IPS-15b (cell line): ENCODE results near the gene KDM8.
A peak's percentile ranks its signal among the peaks of the same experiment; 100 is the strongest.

Experiments
- H3K27me3 ChIP-seq: one replicate; pipeline ENCODE4 v1.6.1; 2013; ENCODE audit warnings: low read length; ENCODE audit not compliant: control insufficient read depth, insufficient read depth
- H3K36me3 ChIP-seq: one replicate; pipeline ENCODE4 v1.6.1; 2013; ENCODE audit warnings: low read length; ENCODE audit not compliant: control insufficient read depth, insufficient read depth
- H3K4me1 ChIP-seq: one replicate; pipeline ENCODE4 v1.6.1; 2013; ENCODE audit warnings: mild to moderate bottlenecking, low read length; ENCODE audit not compliant: control insufficient read depth, insufficient read depth
- H3K4me3 ChIP-seq: one replicate; pipeline ENCODE4 v1.5.1; 2013; ENCODE audit warnings: low read depth, low read length
- H3K9ac ChIP-seq: one replicate; pipeline ENCODE4 v1.6.1; 2013; ENCODE audit warnings: low read depth, mild to moderate bottlenecking, low read length
- H3K9me3 ChIP-seq: one replicate; pipeline ENCODE4 v1.6.1; 2013; ENCODE audit warnings: mild to moderate bottlenecking, low read length; ENCODE audit not compliant: control insufficient read depth, insufficient read depth

KDM8 gene

GRCh38 chr16:27203507-27204311, at the start of gene KDM8:
Gene KDM8, plus strand, starts transcription at chr16:27203526. Its CDS starts 6,598 bp downstream, at chr16:27210124.
- Histone ChIP-seq H3K9ac (peak within 1 kb of the TSS; percentile 95), H3K4me1 (peaks cover 3% of the 10 kb centered on the region), H3K36me3 (no peaks in the 10 kb centered on the region), H3K9me3 (no peaks in the 10 kb centered on the region), H3K27me3 (no peaks in the 10 kb centered on the region), H3K4me3 (peak within 1 kb of the TSS; percentile 97)

- Histone ChIP-seq H3K9me3 (no peaks in the 10 kb centered on the region), H3K9ac (no peak overlapping the region), H3K4me3 (peak overlapping the region; percentile 45), H3K36me3 (no peaks in the 10 kb centered on the region), H3K4me1 (peaks cover 3% of the 10 kb centered on the region), H3K27me3 (no peaks in the 10 kb centered on the region)
Observed at GRCh38 chr16:27154705-27155521, 48.4 kb upstream of the KDM8 start.

GRCh38 chr16:27156579-27156978, 46.7 kb upstream of the KDM8 start:
- no peaks in the 10 kb centered on the region for H3K9me3 ChIP-seq
- H3K9ac ChIP-seq: no peak overlapping the region
- no peaks in the 10 kb centered on the region for H3K27me3 ChIP-seq
- no peaks in the 10 kb centered on the region for H3K36me3 ChIP-seq
- no peak overlapping the region for H3K4me3 ChIP-seq
- H3K4me1 ChIP-seq: peaks cover 3% of the 10 kb centered on the region

GRCh38 chr16:27161398-27161797, 41.9 kb upstream of the KDM8 start:
- H3K27me3 ChIP-seq: no peaks in the 10 kb centered on the region
- H3K4me3 ChIP-seq: no peak overlapping the region
- no peaks in the 10 kb centered on the region for H3K4me1 ChIP-seq
- H3K9ac ChIP-seq: no peak overlapping the region
- H3K9me3 ChIP-seq: no peaks in the 10 kb centered on the region
- no peaks in the 10 kb centered on the region for H3K36me3 ChIP-seq

- Histone ChIP-seq H3K4me3 (no peak overlapping the region), H3K9me3 (no peaks in the 10 kb centered on the region), H3K36me3 (no peaks in the 10 kb centered on the region), H3K4me1 (no peaks in the 10 kb centered on the region), H3K9ac (no peak overlapping the region), H3K27me3 (no peaks in the 10 kb centered on the region)
Observed at GRCh38 chr16:27164352-27164751, 39.0 kb upstream of the KDM8 start.

- Histone ChIP-seq H3K4me3 (no peak overlapping the region), H3K4me1 (no peaks in the 10 kb centered on the region), H3K27me3 (no peaks in the 10 kb centered on the region), H3K36me3 (no peaks in the 10 kb centered on the region), H3K9me3 (no peaks in the 10 kb centered on the region), H3K9ac (no peak overlapping the region)
Observed at GRCh38 chr16:27165576-27165975, 37.8 kb upstream of the KDM8 start.

- no peaks in the 10 kb centered on the region for H3K4me1 ChIP-seq
- H3K9me3 ChIP-seq: no peaks in the 10 kb centered on the region
- no peak overlapping the region for H3K4me3 ChIP-seq
- no peaks in the 10 kb centered on the region for H3K27me3 ChIP-seq
- H3K9ac ChIP-seq: no peak overlapping the region
- H3K36me3 ChIP-seq: no peaks in the 10 kb centered on the region
Observed at GRCh38 chr16:27168790-27169189, 34.5 kb upstream of the KDM8 start.

GRCh38 chr16:27169511-27170071, 33.7 kb upstream of the KDM8 start:
- Histone ChIP-seq H3K9ac (no peak overlapping the region), H3K36me3 (no peaks in the 10 kb centered on the region), H3K27me3 (no peaks in the 10 kb centered on the region), H3K9me3 (no peaks in the 10 kb centered on the region), H3K4me1 (no peaks in the 10 kb centered on the region), H3K4me3 (no peak overlapping the region)

GRCh38 chr16:27171584-27171983, 31.7 kb upstream of the KDM8 start:
- no peak overlapping the region for H3K9ac ChIP-seq
- H3K4me3 ChIP-seq: no peak overlapping the region
- H3K4me1 ChIP-seq: no peaks in the 10 kb centered on the region
- no peaks in the 10 kb centered on the region for H3K36me3 ChIP-seq
- no peaks in the 10 kb centered on the region for H3K9me3 ChIP-seq
- H3K27me3 ChIP-seq: no peaks in the 10 kb centered on the region

GRCh38 chr16:27174007-27174406, 29.3 kb upstream of the KDM8 start:
- H3K36me3 ChIP-seq: no peaks in the 10 kb centered on the region
- H3K9ac ChIP-seq: no peak overlapping the region
- no peak overlapping the region for H3K4me3 ChIP-seq
- H3K27me3 ChIP-seq: no peaks in the 10 kb centered on the region
- H3K9me3 ChIP-seq: no peaks in the 10 kb centered on the region
- no peaks in the 10 kb centered on the region for H3K4me1 ChIP-seq

GRCh38 chr16:27174798-27175197, 28.5 kb upstream of the KDM8 start:
- no peaks in the 10 kb centered on the region for H3K27me3 ChIP-seq
- no peaks in the 10 kb centered on the region for H3K9me3 ChIP-seq
- H3K4me3 ChIP-seq: no peak overlapping the region
- no peaks in the 10 kb centered on the region for H3K36me3 ChIP-seq
- H3K4me1 ChIP-seq: peaks cover 3% of the 10 kb centered on the region
- no peak overlapping the region for H3K9ac ChIP-seq
